Epithelial cell of proximal tubule (primary cell): ENCODE data around the gene SORL1. TPM values are rescaled to one million over a fixed set of nuclear protein-coding genes. Genes with fewer than 3 reads are reported as not detected.

Experiments used
- DNase-seq: peaks from one replicate; pipeline ENCODE4 v3.0.0-alpha.2; 2011; ENCODE audit warnings: low read depth
- H3K4me3 ChIP-seq: 2 replicates; pipeline ENCODE4 v1.5.1; 2011; ENCODE audit warnings: low read depth, mild to moderate bottlenecking, low read length
- CTCF ChIP-seq: conservative IDR thresholded peaks from 2 replicates; pipeline ENCODE4 v1.5.1; 2012; ENCODE audit warnings: low read depth, mild to moderate bottlenecking, low read length
- total RNA-seq: library from RNA; depleted of rRNA; stranded (reverse); fragments of >200 nt; gene quantifications from 2 replicates; pipeline ENCODE4 v1.2.3, GENCODE V29; 2015

SORL1 gene
- total RNA-seq, 1 donor from 2014 or later = 7.8 TPM

GRCh38 chr11:121671283-121672168, 219.4 kb downstream of the SORL1 start:
- no peak overlapping the region for H3K4me3 ChIP-seq
- DNase-seq = no peak
- TF ChIP-seq CTCF = no peak

GRCh38 chr11:121672630-121673487, 220.7 kb downstream of the SORL1 start:
- DNase-seq = no peak
- no peak for TF ChIP-seq CTCF

GRCh38 chr11:121681550-121682268, 229.6 kb downstream of the SORL1 start:
- no peak for TF ChIP-seq CTCF
- no peak for DNase-seq

More at GRCh38 chr11:121672630-121673487, 220.7 kb downstream of the SORL1 start:
- no peak overlapping the region for H3K4me3 ChIP-seq

More at GRCh38 chr11:121681550-121682268, 229.6 kb downstream of the SORL1 start:
- H3K4me3 ChIP-seq = no peak overlapping the region

Other genes starting within 250 kb of the SORL1 start
- gene SC5D, start 159.5 kb upstream of the SORL1 start, total RNA-seq = 20.8 and 42.3 TPM in 2 replicates